Measurements from ENCODE around the gene RBCK1. TPM values are rescaled to one million over a fixed set of nuclear protein-coding genes. Genes with fewer than 3 reads are reported as not detected.
"Not testable (repeated sequence)": the region's sequence is repeated elsewhere in the genome, so short reads cannot be mapped to it uniquely, and the experiment has no call there.

The RBCK1 gene
- total RNA-seq, 1 donor from 2014 or later = 111 TPM

- DNase-seq = peak; percentile 53
Observed at GRCh38 chr20:438571-439469, 30.7 kb downstream of the RBCK1 start.

DNA sequence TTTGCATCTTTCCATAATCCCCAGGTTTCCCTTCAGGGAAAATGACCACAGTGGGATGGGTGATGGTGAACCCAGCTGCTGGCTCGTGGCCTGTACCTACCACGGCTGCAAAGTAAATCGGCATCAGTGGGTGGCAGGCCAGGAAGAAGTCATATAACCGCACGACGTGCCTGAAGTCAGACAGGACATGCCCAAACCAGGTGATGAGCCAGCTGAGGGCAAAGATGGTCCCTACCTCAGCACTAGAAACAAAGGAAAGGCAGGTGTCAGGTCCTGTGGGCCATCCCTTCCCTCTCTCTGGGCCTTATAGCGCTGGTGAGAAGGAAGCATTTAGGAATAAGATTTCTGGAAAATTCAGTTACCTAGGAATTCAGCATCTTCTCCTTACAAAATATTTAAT is 32.0 kb downstream of the RBCK1 start:
- no peak for DNase-seq

- DNase-seq = no peak
Observed at GRCh38 chr20:440636-441035, 32.5 kb downstream of the RBCK1 start.

DNA sequence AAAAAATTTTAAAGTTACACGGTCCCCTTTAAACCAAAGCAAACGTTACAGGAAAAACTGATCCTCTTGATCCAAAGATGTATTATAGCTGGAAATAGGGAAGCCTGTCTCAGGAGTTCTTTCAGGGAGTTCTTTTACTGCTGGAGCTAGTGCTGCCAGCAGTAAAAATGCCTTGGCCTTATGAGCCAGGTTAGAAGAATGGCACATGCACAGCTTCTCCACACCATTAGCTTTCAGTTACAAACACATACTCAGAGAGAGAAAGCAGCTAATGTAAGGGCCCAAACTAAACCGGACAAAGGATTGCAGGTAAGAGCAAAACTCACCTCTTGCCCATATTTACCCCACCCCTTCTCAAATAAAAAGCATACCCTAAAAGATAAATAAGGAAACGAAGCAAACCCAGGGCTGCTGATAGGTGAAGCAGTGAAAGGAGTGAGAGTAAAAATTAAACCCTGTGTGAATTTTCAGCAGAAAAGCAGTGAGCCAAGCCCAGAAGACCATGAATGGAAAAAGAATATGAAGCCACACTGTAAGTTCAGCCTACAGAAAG is 35.2 kb downstream of the RBCK1 start:
- DNase-seq = no peak

DNA sequence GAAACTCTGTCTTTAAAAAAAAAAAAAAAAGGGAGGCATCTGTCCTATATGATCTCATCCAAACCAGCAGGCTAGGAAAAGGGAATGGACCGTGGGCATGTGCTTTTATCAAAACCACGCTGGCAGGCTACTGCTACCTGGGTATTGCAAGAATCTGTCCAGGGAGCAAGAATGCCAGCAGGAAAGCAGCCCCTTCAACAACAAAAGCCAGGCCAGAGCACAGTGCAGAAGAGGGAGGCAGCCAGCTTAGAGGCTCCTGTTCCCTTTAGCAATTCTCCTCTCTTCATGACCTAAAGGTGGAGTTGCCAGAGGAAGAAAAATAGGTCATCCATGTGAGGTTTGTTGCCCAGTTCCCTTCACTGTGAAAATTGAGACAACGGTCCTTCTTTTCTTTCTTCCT is 36.0 kb downstream of the RBCK1 start:
- DNase-seq = no peak

DNA sequence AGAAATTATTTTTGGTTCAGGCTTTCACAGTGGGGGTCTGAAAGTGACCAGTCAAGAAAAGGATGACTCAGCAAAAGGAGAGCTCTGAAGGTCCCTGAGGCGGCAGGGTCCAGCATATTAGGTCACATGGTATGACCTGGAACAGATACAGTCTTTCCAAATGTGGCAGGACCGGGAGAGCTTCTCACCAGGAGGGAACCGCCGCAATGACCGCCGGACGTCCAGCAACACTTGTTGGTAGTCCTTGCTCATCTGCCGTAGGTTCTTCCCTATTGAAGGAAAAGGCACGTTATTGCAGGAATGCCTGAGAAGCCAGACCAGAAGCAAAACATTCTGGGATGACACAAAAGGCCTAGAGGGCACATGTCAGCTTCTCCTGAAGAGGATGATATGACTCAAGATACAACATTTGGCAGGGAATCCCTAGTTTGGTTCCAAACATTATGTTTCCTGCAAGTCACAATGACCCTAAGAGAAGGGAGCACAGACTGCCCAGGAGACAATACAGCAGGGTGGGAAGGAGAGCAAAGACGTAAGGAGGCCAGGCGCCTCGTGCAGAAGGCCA is 36.8 kb downstream of the RBCK1 start:
- DNase-seq = peak; percentile 89

- DNase-seq = no peak
Observed at GRCh38 chr20:445514-446336, 37.6 kb downstream of the RBCK1 start.

- not testable (repeated sequence) for DNase-seq
Observed at GRCh38 chr20:452021-452420, 43.9 kb downstream of the RBCK1 start.

GRCh38 chr20:454951-455350 is 46.9 kb downstream of the RBCK1 start:
- DNase-seq = no peak

DNA sequence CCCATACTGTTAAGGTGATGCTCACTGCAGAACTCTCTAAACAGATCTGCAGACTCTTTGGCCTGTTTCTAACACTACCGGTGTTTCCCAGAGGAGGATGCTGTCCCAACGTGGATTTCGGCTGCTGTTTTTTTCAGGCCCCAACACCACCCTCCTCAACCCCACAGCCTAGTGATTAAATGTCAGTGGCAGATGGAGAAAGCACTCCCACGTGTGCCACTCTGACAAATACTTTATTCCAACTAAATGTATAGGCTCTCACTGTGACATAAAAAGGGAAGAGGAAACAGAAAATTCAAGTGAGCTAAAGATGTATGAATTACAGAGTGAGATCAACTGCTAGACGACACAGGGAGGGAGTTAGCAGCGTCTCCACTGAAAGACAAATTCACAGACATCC is 50.7 kb downstream of the RBCK1 start:
- peak; percentile 36 for DNase-seq

GRCh38 chr20:460180-460579 is 52.1 kb downstream of the RBCK1 start:
- DNase-seq = no peak

DNA sequence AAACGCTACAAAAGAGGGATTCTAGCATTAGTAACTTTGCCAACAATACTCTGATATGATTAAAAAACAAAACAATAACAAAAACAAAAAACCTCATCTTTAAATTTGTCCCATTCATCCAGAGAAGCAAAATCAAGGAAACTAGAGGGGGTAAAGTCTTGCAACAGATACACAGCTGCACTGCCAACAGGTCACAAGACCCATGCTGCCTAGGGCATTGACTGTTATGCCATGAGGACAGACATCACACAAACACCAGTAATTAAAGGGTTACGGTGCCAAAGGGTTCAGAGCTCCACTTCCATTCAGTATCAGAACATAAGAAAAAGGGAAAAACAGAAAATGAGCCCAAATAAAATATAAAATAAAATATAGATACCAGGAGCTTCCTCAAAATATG is 52.6 kb downstream of the RBCK1 start:
- DNase-seq = peak; percentile 29

- DNase-seq = peak; percentile 63
Observed at GRCh38 chr20:461254-462198, 53.4 kb downstream of the RBCK1 start.

GRCh38 chr20:462199-462991 is 54.3 kb downstream of the RBCK1 start, which contains the start of gene TBC1D20:
TSS of gene TBC1D20 (minus strand) at chr20:462533. CDS start at chr20:462405, 128 bp downstream.
- peak; percentile 91 for DNase-seq

- DNase-seq = no peak
Observed at GRCh38 chr20:467755-468154, 59.7 kb downstream of the RBCK1 start.

DNA sequence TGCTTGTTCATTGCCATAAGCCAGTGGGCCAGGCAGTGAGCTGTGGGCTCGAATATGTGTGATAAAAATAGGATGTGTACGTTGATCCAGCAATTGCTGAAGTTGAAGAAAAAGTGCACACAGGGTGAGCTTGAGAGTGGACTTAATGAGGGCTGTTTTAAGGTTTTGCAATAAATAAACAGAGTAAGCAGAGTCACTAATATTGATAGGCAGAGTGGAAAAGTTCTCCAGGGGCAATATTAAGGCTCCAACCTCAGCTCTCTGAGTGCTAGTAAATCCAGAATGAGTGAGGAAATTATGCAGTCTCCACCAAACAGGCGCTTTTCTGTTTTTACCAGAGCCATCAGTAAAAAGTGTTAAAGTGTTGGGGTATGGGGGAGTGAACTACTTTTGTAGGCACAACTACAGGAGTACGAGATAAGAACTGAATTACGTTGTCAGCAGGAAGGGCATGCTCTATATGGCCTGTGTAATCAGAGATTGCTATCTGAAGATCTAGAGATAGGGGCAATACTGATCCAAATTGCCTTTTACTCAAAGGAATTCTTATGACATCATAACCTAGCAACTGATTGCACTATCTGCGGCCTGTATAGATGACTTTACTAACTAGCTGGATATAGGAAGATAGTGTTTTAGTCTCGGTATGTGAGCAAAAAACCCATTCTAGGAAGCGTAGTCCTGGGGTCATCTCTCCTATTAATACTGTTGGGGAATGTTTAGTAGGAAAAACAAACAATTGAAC is 61.8 kb downstream of the RBCK1 start:
- no peak for DNase-seq

DNA sequence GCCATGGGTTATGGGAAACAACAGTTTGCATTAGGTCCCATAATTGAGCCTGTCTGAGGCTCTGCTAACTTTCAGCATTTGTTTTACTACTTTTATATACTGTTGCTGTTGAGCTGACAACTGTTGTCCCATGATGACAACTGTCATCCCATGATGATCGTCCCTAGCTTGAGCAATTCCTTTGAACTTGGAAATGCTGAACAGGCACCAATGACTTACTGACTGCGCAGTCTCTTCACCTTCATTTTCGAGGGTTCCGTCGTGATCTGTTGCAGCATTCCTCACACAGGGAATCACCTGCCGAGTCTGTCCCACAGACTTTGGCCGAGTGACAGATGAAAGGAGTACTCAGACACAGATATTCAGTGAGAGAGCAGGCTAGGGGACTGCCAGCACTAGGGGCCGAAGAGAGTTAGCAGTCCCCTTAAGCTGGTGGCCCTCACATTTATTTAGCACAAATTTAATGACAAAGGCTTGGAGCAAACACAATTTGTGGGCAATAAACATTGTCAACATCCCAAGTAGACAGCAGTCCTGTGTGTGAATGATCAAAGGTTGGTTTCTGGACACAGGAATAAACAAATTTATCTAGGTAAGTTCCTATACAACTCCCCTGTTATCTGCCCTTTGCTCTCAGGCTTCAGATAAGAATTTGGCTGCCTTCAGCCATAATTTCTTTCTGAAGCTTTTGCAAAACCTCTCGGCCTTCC is 64.2 kb downstream of the RBCK1 start:
- no peak for DNase-seq

DNA sequence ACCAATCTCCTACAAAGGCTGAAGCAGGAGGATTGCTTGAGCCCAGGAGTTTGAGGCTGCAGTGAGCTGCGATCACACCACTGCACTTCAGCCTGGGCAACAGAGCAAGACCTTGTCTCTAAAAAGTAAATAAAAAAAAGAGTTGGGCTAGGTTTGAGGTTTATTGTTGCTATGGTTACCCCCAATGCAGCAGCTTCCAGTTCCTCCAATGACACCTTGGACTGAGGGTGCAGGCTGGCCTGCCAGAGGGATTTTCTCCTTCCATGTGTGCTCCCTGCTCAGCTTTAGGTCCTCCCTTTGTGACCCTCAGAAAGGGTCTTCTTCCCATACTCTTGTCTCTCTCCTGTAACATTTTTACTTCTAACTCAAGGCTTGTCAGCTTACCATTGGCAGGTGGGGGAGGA is 64.8 kb downstream of the RBCK1 start:
- DNase-seq = no peak

DNA sequence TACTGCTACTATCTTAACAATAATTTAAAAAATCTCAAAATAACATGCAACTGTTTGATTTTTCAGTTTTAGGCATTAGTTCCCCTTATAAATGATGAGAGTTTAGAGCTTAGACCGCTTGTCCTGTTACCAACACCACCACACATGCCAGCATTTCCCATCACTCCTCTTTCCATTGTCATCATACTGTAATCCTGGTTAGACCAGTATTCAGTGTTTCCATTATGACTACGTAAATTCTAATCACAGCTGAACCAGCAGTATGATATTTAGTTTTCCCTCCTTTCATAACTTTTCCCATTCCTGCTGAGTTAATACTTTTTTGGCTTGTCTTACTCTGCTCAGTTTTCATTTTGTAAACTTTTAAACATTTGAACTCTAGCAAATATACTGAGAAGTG is 66.5 kb downstream of the RBCK1 start:
- no peak for DNase-seq

Measured in dermis blood vessel endothelial cell (primary cell).